Erythroblast (primary cell): ENCODE results near the gene ACTG1.

Source experiments
- GATA1 ChIP-seq: IDR thresholded peaks from 2 replicates; pipeline ENCODE4 v1.6.1; 2011; ENCODE audit warnings: low read depth, mild to moderate bottlenecking, control low read depth, low read length, moderate library complexity
- POLR2A ChIP-seq: IDR thresholded peaks from 2 replicates; pipeline ENCODE4 v1.6.1; 2011; ENCODE audit warnings: mild to moderate bottlenecking, low read length

GRCh38 chr17:81528384-81528650 is 15.7 kb upstream of the ACTG1 start:
- TF ChIP-seq POLR2A (no peak), GATA1 (no peak)
